GM19025 (cell line): Measurements from ENCODE around the gene NUMA1.

ENCODE experiments used
- ATAC-seq: cut with Tn5 transposase; IDR thresholded peaks from one replicate; pipeline ENCODE4 v1.9.1; 2021; ENCODE audit warnings: mild to moderate bottlenecking, low read depth, moderate library complexity; ENCODE audit not compliant: unreplicated experiment

Gene NUMA1, protein sequence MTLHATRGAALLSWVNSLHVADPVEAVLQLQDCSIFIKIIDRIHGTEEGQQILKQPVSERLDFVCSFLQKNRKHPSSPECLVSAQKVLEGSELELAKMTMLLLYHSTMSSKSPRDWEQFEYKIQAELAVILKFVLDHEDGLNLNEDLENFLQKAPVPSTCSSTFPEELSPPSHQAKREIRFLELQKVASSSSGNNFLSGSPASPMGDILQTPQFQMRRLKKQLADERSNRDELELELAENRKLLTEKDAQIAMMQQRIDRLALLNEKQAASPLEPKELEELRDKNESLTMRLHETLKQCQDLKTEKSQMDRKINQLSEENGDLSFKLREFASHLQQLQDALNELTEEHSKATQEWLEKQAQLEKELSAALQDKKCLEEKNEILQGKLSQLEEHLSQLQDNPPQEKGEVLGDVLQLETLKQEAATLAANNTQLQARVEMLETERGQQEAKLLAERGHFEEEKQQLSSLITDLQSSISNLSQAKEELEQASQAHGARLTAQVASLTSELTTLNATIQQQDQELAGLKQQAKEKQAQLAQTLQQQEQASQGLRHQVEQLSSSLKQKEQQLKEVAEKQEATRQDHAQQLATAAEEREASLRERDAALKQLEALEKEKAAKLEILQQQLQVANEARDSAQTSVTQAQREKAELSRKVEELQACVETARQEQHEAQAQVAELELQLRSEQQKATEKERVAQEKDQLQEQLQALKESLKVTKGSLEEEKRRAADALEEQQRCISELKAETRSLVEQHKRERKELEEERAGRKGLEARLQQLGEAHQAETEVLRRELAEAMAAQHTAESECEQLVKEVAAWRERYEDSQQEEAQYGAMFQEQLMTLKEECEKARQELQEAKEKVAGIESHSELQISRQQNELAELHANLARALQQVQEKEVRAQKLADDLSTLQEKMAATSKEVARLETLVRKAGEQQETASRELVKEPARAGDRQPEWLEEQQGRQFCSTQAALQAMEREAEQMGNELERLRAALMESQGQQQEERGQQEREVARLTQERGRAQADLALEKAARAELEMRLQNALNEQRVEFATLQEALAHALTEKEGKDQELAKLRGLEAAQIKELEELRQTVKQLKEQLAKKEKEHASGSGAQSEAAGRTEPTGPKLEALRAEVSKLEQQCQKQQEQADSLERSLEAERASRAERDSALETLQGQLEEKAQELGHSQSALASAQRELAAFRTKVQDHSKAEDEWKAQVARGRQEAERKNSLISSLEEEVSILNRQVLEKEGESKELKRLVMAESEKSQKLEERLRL (N-terminal part only)

DNA sequence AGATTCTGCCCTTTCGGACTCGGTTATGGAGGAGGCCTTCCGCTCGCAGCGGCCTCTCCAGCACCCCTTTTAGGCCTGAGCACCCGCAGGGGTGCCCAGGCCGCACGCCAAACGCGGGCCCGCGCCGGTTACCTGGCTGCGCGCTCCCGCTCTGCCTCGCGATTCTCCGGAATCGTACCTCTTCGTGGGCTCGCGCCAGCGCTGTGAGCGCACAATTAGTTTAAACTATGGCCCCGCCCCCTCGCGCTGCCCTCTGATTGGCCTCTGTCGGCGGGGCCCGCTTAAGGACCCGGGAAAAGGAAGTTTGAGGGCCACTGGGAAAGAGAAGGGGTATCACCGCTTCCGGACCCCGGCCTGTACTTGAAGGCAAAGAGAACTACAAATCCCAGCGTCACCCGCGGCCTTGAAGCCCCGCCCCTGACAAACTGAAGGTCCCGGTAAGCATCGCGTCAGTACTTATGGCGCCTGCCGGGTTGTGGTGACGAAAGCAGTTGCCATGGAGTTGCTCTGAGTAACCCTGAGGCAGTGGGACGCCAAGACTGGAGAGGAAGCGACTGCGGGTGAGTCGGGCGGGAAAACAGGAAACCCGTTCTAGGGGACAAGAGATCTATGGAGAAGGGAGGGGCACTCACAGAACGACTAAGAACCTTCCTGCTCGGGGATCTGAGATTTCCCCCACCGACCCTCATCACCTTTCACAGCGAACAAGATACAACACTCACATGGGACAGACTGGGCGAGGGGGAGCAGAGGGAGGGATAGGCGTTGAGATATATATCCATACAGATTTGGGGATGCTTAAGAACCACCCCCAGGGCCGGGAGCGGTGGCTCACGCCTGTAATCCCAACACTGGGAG, at the start of gene NUMA1, which contains the start of gene LRRC51:
NUMA1 (minus strand) TSS at position 217 of the 858 bp plus-strand sequence. CDS start 44,599 bp downstream, outside the sequence.
LRRC51 (plus strand) TSS at position 525 of the 858 bp plus-strand sequence. CDS start 8,234 bp downstream, outside the sequence.
- ATAC-seq = peak; percentile 94

DNA sequence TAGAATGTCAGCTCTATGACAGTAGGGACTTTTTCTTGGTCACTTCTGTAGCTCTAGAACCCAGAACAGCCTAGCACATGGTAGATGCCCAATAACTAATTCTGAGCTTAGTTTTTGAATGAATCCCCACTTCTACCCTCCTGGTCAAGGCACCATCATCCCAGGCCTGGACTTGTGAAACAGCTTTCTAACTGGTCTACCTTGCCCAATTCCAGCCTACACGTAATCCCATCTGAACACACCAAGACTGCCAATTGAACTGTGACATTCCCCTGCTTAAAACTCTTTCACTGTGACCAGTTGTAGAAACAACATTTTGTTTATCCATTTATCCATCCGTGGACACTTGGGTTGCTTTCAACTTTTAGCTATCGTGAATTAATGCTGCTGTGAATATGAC, 49.0 kb upstream of the NUMA1 start:
- ATAC-seq = no peak

DNA sequence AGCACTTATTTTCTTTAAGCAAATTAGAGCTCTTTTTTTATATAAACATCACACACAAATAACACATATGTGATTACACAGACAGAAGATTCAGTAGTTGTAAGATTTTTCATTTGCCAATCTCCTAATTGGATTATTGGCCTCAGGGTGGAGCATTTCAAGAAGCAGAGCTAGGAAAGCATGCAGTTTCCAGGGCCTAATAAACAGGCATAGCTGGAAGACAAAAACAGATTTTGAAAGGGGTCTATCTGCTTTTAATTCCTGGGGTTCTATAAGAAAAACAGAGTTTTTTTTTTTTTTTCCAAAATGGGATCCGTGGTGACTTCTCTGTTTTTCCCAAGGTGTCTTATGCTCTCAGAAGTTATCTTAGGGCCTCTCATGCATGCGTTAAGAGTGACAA, 47.6 kb upstream of the NUMA1 start:
- ATAC-seq = no peak

DNA sequence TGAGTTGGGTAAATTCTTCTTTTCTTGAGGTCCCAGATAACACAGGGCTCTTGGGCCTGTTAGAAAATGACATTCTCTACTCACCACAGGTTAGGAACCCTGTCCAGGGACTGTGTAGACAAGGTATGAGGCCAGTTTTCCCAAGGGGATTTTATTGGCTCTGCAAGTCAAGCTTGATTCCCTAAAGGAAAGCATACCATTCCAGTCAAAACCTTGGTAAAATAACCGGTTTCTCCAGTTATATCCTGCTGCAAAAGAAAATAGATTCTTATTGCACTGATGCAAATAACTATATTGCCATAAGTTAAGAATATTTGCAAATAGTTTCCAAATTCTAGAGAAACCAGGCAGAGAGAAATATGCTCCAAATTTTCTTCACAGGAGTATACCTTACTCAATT, 45.6 kb upstream of the NUMA1 start:
- no peak for ATAC-seq

DNA sequence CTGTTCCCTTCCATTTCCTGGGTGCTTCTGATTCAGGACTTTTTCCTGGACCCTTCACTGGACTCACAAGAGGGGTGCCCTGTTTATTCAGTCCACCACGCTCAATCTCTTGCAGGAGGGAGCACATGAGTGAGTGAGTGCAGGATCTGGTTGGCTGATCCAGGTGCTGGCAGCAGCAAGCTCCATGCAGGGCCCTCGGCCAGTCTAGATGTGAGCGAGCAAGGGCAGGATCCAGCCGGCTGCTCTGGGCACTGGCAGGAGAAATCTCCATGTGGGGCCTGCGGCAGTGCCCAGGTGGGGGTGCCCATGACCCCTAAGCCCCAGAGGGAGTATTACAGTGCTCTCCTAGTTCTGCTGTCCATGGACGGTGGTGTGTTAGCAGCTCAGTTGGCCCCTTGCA, 43.7 kb upstream of the NUMA1 start:
- ATAC-seq = no peak

DNA sequence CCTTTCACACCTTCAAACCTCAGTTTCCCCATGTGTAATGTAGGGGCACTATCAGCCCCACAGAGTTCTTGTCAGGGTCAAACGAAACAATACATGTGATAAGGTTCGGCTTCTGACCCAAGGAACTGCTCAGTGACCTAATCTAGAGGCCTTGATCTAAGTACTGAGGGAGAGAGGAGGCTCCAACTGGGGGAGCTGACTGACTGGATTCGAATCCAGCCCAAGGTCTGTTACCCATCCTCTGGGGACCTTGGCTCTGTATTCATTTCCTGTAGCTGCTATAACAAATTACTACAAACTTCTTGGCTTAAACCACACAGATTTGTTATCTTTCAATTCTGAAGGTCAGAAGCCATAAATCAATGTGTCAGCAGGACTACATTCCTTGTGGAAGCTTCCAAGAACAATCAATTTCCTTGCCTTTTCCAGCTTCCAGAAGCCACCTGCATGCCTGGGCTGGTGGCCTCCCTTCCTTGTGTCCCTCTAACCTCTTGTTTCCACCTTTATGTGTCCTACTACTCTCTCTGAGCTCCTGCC, 42.8 kb upstream of the NUMA1 start:
- ATAC-seq = no peak

DNA sequence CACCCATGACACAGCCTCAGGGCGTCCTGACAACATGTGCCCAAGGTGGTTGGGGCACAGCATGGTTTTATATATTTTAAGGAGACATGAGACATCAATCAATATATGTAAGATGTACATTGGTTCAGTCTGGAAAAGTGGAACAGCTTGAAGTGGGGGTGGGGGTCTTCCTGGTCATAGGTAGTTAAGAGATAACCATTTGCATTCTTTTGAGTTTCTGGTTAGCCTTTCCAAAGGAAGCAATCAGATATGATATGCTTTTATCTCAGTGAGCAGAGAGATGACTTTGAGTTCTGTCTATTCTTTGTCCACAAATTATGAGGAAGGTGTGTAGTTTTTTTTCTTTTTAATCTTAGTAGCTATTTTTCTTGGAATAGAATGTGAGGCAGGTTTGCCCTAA, 42.3 kb upstream of the NUMA1 start:
- no peak for ATAC-seq

DNA sequence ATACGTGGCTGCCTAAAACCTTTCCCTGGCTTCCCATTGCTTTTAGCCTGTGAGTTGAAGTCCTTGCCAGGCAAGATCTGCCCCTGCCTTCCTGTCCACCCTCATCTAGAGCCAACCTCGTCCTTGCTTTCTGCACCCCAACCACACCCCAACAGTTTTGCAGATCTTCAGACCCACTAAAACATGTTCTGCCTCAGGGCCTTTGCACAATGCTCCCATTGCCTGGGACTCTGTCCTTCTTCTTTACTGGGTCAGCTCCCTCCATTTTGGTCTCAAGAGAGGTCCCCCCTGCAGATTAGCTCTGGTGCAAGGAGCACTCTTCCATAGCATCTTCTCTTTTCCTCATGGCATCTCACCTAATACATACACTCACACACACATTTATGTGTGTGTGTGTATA, 40.6 kb upstream of the NUMA1 start:
- ATAC-seq = no peak

DNA sequence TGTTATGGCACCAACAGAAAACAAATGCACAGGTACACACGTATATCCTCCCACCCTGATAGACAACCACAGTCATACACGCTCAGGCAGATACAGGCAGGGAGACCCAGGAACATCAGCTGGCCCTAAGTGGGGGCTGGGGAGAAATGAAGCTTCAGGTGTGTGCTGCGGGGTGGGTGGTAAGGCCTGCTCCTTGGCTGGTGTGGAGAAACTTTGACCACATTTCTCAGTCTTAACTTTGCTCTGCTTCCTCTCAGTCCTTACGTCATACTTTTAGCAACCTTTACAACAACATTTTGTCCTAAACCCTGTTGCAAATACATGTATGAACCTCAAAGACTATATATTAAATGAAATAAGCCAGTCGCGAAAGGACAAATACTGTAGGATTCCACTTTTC, 38.9 kb upstream of the NUMA1 start:
- no peak for ATAC-seq

DNA sequence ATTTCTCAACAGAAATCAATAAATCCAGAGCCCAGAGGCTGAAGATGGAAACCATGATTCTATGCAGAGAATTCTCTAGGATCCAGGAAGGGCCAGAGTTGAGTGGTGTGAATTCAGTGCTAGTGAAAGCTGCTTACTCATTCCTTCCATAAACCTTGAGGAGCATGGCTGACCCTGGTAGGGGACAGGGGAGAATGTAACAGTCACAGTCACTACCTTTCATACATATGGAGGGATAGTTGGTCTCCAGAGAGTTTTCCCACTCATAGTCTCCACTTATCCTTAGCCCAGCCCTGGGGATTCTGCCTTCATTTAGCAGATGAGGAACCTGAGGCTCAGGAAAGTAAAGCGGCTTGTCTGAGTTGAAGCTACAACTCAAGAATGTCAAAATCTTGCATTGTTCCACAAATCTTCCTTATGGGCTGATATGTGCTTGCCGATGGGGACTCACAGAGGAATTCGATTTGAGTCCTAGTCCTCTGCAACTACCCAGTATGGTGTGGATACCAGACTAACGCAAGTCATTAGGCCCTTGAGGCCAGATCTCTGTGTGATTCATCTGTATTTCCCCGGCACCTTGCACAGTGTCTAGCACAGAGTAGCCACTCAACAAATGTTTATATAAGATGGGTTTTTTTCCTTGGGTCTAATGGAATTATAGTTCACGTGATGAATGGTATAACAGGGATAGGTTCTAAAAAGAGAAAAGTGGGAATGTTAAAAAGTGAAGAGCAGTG, 35.8 kb upstream of the NUMA1 start:
- ATAC-seq = no peak

DNA sequence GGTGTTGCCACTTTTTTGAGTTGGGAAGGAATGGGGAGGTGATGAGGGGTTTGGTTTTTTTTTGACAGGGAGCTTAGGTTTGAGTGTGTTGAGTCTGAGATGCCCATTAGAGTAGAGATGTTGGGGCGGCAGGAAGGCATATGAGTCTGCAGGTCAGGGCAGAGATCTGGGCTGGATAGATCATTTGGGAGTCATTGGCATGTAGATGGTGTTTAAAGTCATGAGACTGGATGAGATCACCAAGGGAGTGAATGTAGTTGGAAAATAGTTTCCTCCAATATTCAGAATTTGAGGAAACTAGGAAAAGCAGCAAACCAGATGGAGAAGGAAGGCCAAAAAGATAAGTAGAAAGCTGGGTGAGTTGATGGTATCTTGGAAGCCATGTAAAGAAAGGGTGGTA, 34.2 kb upstream of the NUMA1 start:
- no peak for ATAC-seq

DNA sequence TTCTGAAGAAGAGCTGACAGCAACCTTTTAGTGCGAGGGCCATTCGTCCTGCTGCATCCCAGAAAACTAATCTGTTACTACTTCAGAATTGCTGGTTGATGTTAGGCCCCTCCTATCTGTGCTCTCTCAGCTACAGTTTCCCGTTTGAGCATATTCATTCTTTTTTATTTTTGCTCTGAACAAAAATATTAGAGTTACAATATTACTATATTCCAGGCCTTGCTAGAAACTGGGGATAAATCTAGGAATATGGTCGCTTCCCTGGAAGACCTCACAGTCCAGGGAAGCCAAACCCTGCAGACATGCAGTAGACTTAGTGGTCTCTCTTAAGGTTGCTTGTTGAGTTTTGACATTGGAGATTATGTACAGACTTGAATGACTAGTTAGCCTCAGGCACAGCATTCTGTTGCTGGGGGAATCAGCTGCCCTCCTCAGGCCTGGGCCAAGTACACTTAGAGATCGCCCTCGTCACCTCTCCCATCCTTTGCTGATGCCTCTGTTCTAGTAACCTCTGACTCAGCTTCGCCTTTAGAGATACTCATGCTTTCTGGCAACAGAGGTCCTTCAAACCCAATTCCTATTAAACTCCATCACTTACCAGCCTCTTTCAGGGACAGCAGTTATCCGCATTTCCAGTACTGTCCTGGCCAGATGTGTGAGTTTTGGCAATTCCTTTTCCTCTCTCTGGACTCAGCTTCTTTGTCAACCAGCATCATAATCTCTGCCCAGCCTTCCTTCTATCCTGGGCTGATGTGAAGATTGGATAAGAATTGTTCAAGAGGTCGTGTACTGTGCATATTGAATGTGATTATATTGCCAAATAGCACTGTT, 32.9 kb upstream of the NUMA1 start:
- no peak for ATAC-seq

DNA sequence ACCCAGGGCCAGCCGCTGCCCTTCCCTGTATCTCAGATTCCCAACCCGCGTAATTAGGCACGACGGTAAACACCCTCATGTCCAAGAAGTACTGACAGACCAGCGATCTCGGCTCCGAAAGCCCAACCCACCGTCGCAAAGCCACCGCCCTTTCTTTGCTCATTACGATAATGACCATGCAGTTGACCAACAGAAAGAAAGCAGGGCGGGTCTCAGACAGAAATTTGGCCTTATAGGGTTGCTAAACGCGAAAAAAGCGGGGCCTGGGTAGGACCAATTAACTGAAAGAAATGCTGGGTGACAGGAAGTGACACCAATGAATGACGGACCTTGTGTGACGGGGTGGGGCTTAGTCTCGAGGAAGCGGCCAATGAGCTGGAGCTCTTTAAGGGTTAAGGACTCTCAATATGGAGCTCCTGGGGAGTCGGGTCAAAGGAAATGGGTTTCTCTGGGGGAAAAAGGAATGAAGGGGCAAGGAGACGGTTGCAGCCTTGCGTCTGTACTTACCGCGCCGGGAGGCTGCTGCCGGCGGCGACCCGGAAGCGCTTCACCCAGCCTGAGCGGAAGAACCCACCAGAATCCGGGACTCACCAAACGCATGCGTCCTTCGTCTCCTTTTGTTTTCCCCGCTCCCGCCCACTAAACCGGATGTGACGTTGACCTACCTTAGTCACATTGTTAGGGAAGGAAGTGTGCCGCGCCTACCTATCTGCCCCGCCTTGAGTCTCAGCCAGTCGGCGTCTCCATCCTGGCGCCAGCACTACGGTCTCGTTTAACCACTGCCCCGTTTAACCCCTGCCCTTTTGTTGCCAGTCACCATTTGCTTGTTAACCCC, 32.0 kb upstream of the NUMA1 start, which contains the start of gene ANAPC15:
ANAPC15 (minus strand) TSS at position 553 of the 835 bp plus-strand sequence. CDS start 1,419 bp downstream, outside the sequence.
- ATAC-seq = peak; percentile 85

DNA sequence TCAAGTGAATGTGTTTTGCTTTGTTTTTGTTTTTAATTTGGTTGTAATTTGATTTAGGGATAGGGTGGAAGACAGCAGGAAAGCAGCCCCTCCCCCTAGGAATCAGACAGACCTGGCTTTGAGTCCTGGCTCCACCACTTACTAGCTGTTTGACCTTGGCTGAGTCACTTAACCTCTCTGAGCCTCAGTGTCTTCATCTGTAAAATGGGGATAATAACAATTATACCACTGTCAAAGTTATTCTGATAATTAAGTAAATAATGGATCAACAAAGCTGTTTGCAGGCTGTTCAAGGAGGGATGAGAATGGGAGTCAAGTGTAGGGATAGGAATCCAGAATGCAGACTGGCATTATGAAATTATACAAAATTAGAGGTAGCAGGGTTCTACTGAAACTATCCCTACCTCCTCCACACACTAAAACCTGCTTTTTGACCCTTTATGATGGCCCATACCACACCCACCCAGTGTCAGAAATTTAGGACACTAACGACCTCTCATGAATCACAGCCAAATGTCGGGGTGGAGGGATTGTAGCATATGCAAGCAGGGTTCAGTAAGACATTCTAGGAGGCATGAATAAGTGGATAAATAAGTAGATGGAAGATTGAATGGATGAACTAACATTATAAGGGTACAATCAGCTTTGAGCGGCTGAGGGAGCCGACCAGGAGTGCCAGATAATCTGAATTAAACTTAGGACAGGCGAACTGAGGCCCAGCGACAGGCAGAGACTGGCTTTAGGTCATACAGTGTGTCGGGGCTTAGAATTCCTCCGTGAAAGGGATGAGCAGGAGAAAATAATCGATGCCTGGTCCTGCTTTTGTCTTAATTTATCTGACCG, 31.2 kb upstream of the NUMA1 start:
- no peak for ATAC-seq

DNA sequence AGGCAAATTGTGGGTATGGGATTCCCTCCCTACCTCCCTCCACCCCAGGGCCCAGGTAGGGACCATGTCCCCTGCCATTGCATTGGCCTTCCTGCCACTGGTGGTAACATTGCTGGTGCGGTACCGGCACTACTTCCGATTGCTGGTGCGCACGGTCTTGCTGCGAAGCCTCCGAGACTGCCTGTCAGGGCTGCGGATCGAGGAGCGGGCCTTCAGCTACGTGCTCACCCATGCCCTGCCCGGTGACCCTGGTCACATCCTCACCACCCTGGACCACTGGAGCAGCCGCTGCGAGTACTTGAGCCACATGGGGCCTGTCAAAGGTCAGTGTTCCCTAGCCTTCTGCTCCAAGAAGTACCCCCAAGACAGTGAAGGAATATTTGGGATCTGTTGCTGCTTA, 25.5 kb upstream of the NUMA1 start, which contains the start of gene TOMT:
TOMT (plus strand) TSS at position 37 of the 400 bp plus-strand sequence; CDS start at position 65, 28 bp downstream.
- ATAC-seq = no peak

DNA sequence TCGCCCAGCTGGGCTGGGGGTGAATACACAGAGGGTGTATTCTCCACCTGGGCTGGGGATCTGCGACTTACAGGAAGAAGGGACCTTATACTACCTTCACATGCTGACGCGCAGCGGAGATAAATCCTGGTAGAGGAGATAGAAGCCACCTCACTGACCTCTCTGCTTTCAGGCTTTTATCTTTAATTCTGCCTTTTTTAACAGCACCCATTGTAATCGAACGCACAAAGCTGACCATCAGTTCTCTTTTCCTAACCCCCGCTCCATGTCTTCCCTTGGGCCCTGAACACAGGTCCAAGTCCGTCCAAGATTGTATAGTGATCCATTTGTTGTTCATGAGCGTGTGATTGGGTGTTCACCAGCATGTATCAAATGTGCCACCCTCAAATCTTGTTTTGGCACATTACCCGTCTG, 23.4 kb upstream of the NUMA1 start:
- ATAC-seq = no peak
